HepG2 (cell line): ENCODE measurements around the gene OR51G2. TPM values are rescaled to one million over a fixed set of nuclear protein-coding genes. Genes with fewer than 3 reads are reported as not detected.

Experiments used
- ATAC-seq: fragments of 200-7000 bp; cut with Tn5 transposase; 3 replicates; pipeline ENCODE4 v1.9.1; 2020; ENCODE audit warnings: mild to moderate bottlenecking, moderate library complexity
- BruUV-seq: library from RNA; stranded (reverse); fragments of 400-500 nt; replicated peaks from 2 replicates; lab custom pipeline; 2021; lab: Mats Ljungman, UMichigan
- CTCF ChIA-PET: fragments of 300-600 bp; formaldehyde crosslinking; extraction: SDS; loops from one replicate; lab custom pipeline; 2021; ENCODE audit warnings: low total read pairs, inconsistent platforms, low intra/inter-chr PET ratio; lab: Yijun Ruan, JAX
- POLR2A ChIA-PET: fragments of 350-600 bp; sonication (Branson Sonifier 250); formaldehyde crosslinking; loops from one replicate; lab custom pipeline; 2020; ENCODE audit warnings: antibody characterized with exemption, inconsistent platforms; lab: Yijun Ruan, JAX
- DNase-seq: peaks from one replicate; pipeline ENCODE4 v3.0.0-alpha.2; 2015; ENCODE audit warnings: low spot score
- FAIRE-seq: peaks from 3 replicates; lab custom pipeline; 2011; peaks lifted over from hg19 to GRCh38; lab: Jason Lieb, UNC
- H2AFZ ChIP-seq: one replicate; pipeline ENCODE4 v1.6.1; 2011; ENCODE audit warnings: low read length, inconsistent platforms
- H3K27ac ChIP-seq: fragments of 300-600 bp; 3 replicates; pipeline ENCODE4 v1.8.0; 2011; ENCODE audit warnings: mixed run types, mild to moderate bottlenecking, mixed read lengths, low read length, inconsistent platforms; ENCODE audit not compliant: insufficient read depth; ENCODE audit errors: extremely low read length
- H3K27me3 ChIP-seq, 2 experiments: fragments of 200-600 bp in 1 of 2; 2 replicates in 1 of 2; 3 replicates in 1 of 2; pipeline versions ENCODE4 v1.6.0 to v1.8.0; 2011; ENCODE audit warnings: low read length in 2 of 2, mild to moderate bottlenecking in 2 of 2, moderate library complexity in 2 of 2, inconsistent platforms in 1 of 2; ENCODE audit not compliant: insufficient read depth in 2 of 2, control insufficient read depth in 1 of 2
- H3K36me3 ChIP-seq, 2 experiments: fragments of 200-600 bp in 1 of 2; replicated peaks in 1 of 2; 2 replicates in 1 of 2; 3 replicates in 1 of 2; pipeline versions ENCODE4 v1.5.1 to v1.8.0; 2011; ENCODE audit warnings: low read length in 2 of 2, inconsistent platforms in 1 of 2; ENCODE audit not compliant: insufficient read depth in 2 of 2, control insufficient read depth in 1 of 2
- H3K4me1 ChIP-seq: 2 replicates; pipeline ENCODE4 v1.5.1; 2012; ENCODE audit warnings: low read length, inconsistent platforms; ENCODE audit not compliant: insufficient read depth
- H3K4me2 ChIP-seq: 2 replicates; pipeline ENCODE4 v1.6.0; 2011; ENCODE audit warnings: low read depth, low read length, inconsistent platforms
- H3K4me3 ChIP-seq, 3 experiments: fragments of 200-600 bp in 1 of 3; sonication (generic), shearing (Covaris generic) in 1 of 3; replicated peaks in 1 of 3; 2 replicates each; pipeline ENCODE4 v1.5.1; 2011 to 2016; ENCODE audit warnings: low read length in 3 of 3, inconsistent platforms in 2 of 3, low read depth in 2 of 3, mild to moderate bottlenecking in 2 of 3, control low read depth in 1 of 3, mixed read lengths in 1 of 3; ENCODE audit not compliant: insufficient read depth in 1 of 3
- H3K79me2 ChIP-seq: one replicate; pipeline ENCODE4 v1.6.1; 2011; ENCODE audit warnings: low read length, inconsistent platforms; ENCODE audit not compliant: insufficient read depth
- H3K9ac ChIP-seq: 2 replicates; pipeline ENCODE4 v1.6.0; 2011; ENCODE audit warnings: mild to moderate bottlenecking, low read depth, low read length, inconsistent platforms; ENCODE audit not compliant: insufficient read depth
- H3K9me3 ChIP-seq: 2 replicates; pipeline ENCODE4 v1.5.1; 2012; ENCODE audit warnings: mild to moderate bottlenecking, low read length
- H4K20me1 ChIP-seq: 2 replicates; pipeline ENCODE4 v1.6.0; 2011; ENCODE audit warnings: inconsistent platforms, mild to moderate bottlenecking, low read length, moderate library complexity; ENCODE audit not compliant: insufficient read depth
- IKZF4 ChIP-seq: sonication (generic); formaldehyde crosslinking; IDR thresholded peaks from 2 replicates; pipeline ENCODE4 v1.5.1; 2020; ENCODE audit warnings: borderline replicate concordance, mild to moderate bottlenecking, low read depth, missing genetic modification reagents; ENCODE audit errors: not compliant biosample characterization
- MAFK ChIP-seq, 2 experiments: IDR thresholded peaks in 1 of 2; conservative IDR thresholded peaks in 1 of 2; 2 replicates each; pipeline ENCODE4 v1.6.1; 2011; ENCODE audit warnings: improper control_type of control experiment in 2 of 2, low read length in 2 of 2
- NFE2L2 ChIP-seq: fragments of 150-350 bp; IDR thresholded peaks from 2 replicates; pipeline ENCODE4 v1.6.1; 2014; ENCODE audit warnings: low read length
- PHF5A ChIP-seq: IDR thresholded peaks from one replicate; pipeline ENCODE4 v1.6.1; 2018; ENCODE audit warnings: low read depth, missing genetic modification reagents; ENCODE audit not compliant: unreplicated experiment
- SMYD3 ChIP-seq: sonication (generic); formaldehyde crosslinking; IDR thresholded peaks from 2 replicates; pipeline ENCODE4 v1.8.1; 2023; ENCODE audit warnings: mild to moderate bottlenecking, missing genetic modification reagents
- SNAPC2 ChIP-seq: sonication (generic); formaldehyde crosslinking; IDR thresholded peaks from 2 replicates; pipeline ENCODE4 v1.8.1; 2022; ENCODE audit warnings: mild to moderate bottlenecking, missing genetic modification reagents
- SSRP1 ChIP-seq: IDR thresholded peaks from 2 replicates; pipeline ENCODE4 v1.6.1; 2016; ENCODE audit warnings: control low read depth
- TBP ChIP-seq: sonication (generic); formaldehyde crosslinking; IDR thresholded peaks from 2 replicates; pipeline ENCODE4 v1.5.0; 2020; ENCODE audit warnings: missing genetic modification reagents
- TCF7L2 ChIP-seq: IDR thresholded peaks from 2 replicates; pipeline ENCODE4 v1.6.1; 2011; ENCODE audit warnings: mild to moderate bottlenecking, low read depth, low read length, moderate library complexity
- ZNF367 ChIP-seq: sonication (generic); formaldehyde crosslinking; IDR thresholded peaks from 2 replicates; pipeline ENCODE4 v1.4.0; 2020; ENCODE audit warnings: missing genetic modification reagents, borderline replicate concordance
- ZNF556 ChIP-seq: sonication (generic); formaldehyde crosslinking; IDR thresholded peaks from 2 replicates; pipeline ENCODE4 v1.4.0; 2020; ENCODE audit warnings: mild to moderate bottlenecking, missing genetic modification reagents, borderline replicate concordance
- WGBS: methylation state at CpG from one replicate; pipeline ENCODE4 v1.1.6; 2017; ENCODE audit warnings: low lambda C conversion rate; 5-methylcytosine and 5-hydroxymethylcytosine counted together
- in situ Hi-C: cut with HindIII; loops from 2 replicates; pipeline ENCODE4 v1.10.0; 2017; ENCODE audit warnings: low pct_unique_long_range_greater_than_20kb; ENCODE audit not compliant: extremely low pct_ligation_motif_present
- intact Hi-C: fragments of 100-400 bp; cut with micrococcal nuclease; formaldehyde crosslinking; loops from one replicate; pipeline ENCODE4 v1.10.0; 2022; ENCODE audit not compliant: unreplicated experiment
- polyA plus RNA-seq, 8 experiments: library from polyadenylated mRNA; depleted of rRNA in 3 of 8; stranded (reverse) in 7 of 8; unstranded in 1 of 8; fragments of >200 nt; fragmentation: Illumina TruSeq in 4 of 8; extraction: Trizol in 4 of 8; gene quantifications; 2 replicates each; pipeline versions ENCODE4 v1.2.1 to v1.2.3, GENCODE V29; 2011 to 2016; ENCODE audit warnings: low read depth in 4 of 8, missing spikeins in 1 of 8, mixed read lengths in 1 of 8; ENCODE audit not compliant: insufficient read depth in 1 of 8
- total RNA-seq, 5 experiments: library from RNA; depleted of rRNA; stranded (reverse); fragments of >200 nt; fragmentation: Illumina TruSeq; extraction: Trizol; gene quantifications; 2 replicates each; pipeline ENCODE4 v1.2.3, GENCODE V29; 2016; ENCODE audit warnings: low read depth in 1 of 5
- TF ChIP-seq, protein P1 (sequence below): sonication (generic); formaldehyde crosslinking; IDR thresholded peaks from 2 replicates; pipeline ENCODE4 v1.4.0; 2020; ENCODE audit warnings: missing genetic modification reagents

OR51G2 gene
- total and polyA plus RNA-seq, 2 of the 13 experiments (the other 11 are each of a cell fraction or from before 2014, with no cell fraction given): not detected

DNA sequence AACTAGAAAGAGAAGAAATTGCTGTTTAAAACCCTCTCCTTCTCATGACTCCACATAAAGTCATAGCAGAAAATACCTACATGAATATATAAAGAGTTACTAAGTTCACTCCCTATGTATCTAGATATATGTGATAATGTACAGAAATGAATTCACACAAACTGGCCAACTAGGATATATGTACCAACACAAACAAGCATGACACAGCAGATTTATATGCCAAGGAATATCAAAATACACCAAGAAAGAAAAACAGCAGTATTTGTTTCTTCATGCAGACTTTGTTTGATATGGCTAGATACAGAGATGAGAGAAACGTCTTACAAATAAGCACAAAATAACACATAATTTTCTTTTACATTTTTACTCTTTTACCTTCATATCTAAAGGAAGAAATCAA, 3.2 kb upstream of the OR51G2 start:
- H3K27me3 ChIP-seq: peaks cover 0 to 3% of the 10 kb centered on the region in 2 experiments; a peak in 1 of 5 replicates
- H3K4me3 ChIP-seq: no peak overlapping the region
- no peak overlapping the region for H2AFZ ChIP-seq
- no peaks in the 10 kb centered on the region for H3K79me2 ChIP-seq
- no peak overlapping the region for H3K4me2 ChIP-seq
- WGBS: 0% methylated on average over 1 of the region's 1 CpG
- POLR2A ChIA-PET: no interaction called here
- ATAC-seq (no peak), FAIRE-seq (no peak), DNase-seq (no peak)
- BruUV-seq: no TSS peak
- H3K4me1 ChIP-seq: no peaks in the 10 kb centered on the region
- intact Hi-C loops (no loop called here), in situ Hi-C loops (no loop called here)
- no peaks in the 10 kb centered on the region for H4K20me1 ChIP-seq
- no peaks in the 10 kb centered on the region for H3K36me3 ChIP-seq
- H3K9ac ChIP-seq: no peak overlapping the region
- H3K27ac ChIP-seq: no peak overlapping the region
- TF ChIP-seq MAFK (conservative IDR thresholded peaks at IDR 0.05 in 1 of 2, IDR thresholded peaks at IDR 0.05 in 1 of 2; ENCODE audit: low read length in 2 of 2): peak; percentile 4 to 24; a peak in 2 of 4 replicates
- TF ChIP-seq SNAPC2 (CRISPR knock-in tag): no peak
- TF ChIP-seq NFE2L2: peak; percentile 55
- no peaks in the 10 kb centered on the region for H3K9me3 ChIP-seq
- CTCF ChIA-PET: no interaction called here

DNA sequence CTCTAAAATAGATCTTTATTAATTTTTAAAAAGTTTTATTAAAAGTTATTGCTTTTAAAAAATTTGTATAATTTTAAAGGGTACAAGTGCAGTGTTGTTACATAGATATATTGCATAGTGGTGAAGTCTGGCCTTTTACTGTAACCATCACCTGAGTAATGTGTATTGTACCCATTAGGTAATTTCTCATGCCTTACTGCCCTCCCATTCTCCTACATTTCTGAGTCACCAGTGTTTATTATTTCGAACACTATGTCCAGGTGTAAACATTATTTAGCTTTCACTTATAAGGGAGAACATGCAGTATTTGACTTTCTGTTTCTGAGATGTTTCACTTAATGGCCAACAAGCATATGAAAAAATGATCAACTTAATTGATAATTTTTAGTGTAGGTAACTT, 2.6 kb upstream of the OR51G2 start:
- Histone ChIP-seq H3K9ac (no peak overlapping the region), H3K4me2 (no peak overlapping the region), H3K4me1 (no peaks in the 10 kb centered on the region), H4K20me1 (no peaks in the 10 kb centered on the region), H3K9me3 (no peaks in the 10 kb centered on the region), H3K27ac (no peak overlapping the region), H3K4me3 (no peak overlapping the region), H3K36me3 (no peaks in the 10 kb centered on the region), H3K79me2 (no peaks in the 10 kb centered on the region), H3K27me3 (peaks cover 0 to 3% of the 10 kb centered on the region in 2 experiments; a peak in 1 of 5 replicates), H2AFZ (no peak overlapping the region)
- POLR2A ChIA-PET: no interaction called here
- BruUV-seq: no TSS peak
- WGBS: 0% methylated on average over 1 of the region's 1 CpG
- in situ Hi-C loops (no loop called here), intact Hi-C loops (no loop called here)
- no peak for TF ChIP-seq SMYD3 (CRISPR knock-in tag)
- TF ChIP-seq PHF5A (CRISPR knock-in tag): no peak
- TF ChIP-seq, protein P1, sequence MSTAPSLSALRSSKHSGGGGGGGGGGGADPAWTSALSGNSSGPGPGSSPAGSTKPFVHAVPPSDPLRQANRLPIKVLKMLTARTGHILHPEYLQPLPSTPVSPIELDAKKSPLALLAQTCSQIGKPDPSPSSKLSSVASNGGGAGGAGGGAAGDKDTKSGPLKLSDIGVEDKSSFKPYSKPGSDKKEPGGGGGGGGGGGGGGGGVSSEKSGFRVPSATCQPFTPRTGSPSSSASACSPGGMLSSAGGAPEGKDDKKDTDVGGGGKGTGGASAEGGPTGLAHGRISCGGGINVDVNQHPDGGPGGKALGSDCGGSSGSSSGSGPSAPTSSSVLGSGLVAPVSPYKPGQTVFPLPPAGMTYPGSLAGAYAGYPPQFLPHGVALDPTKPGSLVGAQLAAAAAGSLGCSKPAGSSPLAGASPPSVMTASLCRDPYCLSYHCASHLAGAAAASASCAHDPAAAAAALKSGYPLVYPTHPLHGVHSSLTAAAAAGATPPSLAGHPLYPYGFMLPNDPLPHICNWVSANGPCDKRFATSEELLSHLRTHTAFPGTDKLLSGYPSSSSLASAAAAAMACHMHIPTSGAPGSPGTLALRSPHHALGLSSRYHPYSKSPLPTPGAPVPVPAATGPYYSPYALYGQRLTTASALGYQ (CRISPR knock-in tag): no peak
- no peak for TF ChIP-seq TCF7L2
- TF ChIP-seq ZNF556 (CRISPR knock-in tag): no peak
- no peak for TF ChIP-seq IKZF4 (CRISPR knock-in tag)
- no peak for TF ChIP-seq ZNF367 (CRISPR knock-in tag)
- no peak for TF ChIP-seq SSRP1 (CRISPR knock-in tag)
- TF ChIP-seq TBP: no peak
- DNase-seq: no peak
- FAIRE-seq: no peak
- CTCF ChIA-PET: no interaction called here
- ATAC-seq: no peak
